Measurements from ENCODE around the gene RAD51B.
"Not testable (repeated sequence)": the region's sequence is repeated elsewhere in the genome, so short reads cannot be mapped to it uniquely, and the experiment has no call there.

RAD51B gene

GRCh38 chr14:68694516-68695235 is 875.1 kb downstream of the RAD51B start:
- no peak for DNase-seq (ENCODE audit: low read depth, low spot score)
- H3K27ac ChIP-seq, result peak overlapping the region; percentile 98

- peak overlapping the region; percentile 98 for H3K27ac ChIP-seq
- peak; percentile 99 for DNase-seq (ENCODE audit: low read depth, low spot score)
Measured at GRCh38 chr14:68695326-68695768, 875.8 kb downstream of the RAD51B start.

GRCh38 chr14:68695856-68696255 is 876.3 kb downstream of the RAD51B start:
- no peak for DNase-seq (ENCODE audit: low read depth, low spot score)
- H3K27ac ChIP-seq, result peak overlapping the region; percentile 98

DNA sequence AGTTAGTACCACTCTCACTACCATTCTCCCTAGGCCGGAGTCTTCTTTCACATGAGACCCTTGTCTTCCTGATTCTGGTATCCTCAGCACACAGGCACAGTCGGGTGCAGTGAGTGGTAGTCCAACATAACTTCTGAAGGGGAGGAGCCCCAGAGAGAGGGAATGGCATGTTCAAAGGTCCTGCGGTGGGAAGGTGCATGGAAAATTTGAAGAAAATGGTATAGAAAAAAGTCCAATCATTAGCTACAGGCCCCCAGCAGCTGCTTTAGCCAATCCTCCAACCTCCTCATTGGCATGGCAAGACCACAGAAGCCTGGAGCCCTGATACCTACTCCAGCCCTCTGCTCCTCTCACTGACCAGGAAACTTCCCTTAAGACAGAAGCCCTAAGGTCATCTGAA is 876.7 kb downstream of the RAD51B start:
- DNase-seq (ENCODE audit: low read depth, low spot score), result no peak
- peak overlapping the region; percentile 98 for H3K27ac ChIP-seq

DNA sequence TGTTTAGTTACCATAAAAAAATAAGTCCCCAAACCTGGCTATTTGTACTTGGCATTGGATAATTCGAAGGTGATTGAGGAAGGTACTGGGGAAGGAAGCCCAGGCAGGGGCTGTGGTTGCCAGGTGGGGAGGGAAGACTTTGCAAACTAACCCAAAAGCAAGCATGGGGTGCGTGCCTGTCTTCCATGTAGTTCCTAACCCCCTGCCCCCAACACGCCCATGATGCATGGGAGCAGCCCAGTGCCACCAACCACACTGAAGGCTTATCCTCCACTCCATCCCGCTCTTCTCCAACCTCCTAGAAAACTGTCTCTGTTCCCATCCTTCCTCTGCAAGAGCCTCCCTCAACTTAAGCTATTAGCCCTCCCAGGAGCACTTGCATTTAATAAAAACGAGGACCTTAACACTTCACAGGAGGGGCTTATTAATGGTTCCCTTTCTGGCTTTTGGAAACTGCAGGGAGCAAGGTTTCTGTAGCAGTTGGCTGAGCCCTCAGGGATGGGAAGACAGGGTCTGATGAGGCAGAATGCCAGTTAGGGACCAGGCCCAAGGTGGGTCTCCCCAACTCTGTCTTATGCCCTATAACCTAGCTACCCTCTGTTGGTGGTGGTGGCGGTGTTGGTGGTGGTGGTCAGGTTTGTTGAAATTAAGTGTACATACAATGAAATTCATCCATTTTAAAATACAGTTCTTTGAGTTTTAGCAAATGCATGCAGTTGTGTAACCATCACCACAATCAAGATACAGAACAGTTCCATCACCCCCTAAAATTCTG is 877.3 kb downstream of the RAD51B start:
- H3K27ac ChIP-seq, result peak overlapping the region; percentile 98
- DNase-seq (ENCODE audit: low read depth, low spot score), result no peak

GRCh38 chr14:68698773-68699172 is 879.2 kb downstream of the RAD51B start:
- not testable (repeated sequence) for H3K27ac ChIP-seq; DNase-seq (ENCODE audit: low read depth, low spot score)

DNA sequence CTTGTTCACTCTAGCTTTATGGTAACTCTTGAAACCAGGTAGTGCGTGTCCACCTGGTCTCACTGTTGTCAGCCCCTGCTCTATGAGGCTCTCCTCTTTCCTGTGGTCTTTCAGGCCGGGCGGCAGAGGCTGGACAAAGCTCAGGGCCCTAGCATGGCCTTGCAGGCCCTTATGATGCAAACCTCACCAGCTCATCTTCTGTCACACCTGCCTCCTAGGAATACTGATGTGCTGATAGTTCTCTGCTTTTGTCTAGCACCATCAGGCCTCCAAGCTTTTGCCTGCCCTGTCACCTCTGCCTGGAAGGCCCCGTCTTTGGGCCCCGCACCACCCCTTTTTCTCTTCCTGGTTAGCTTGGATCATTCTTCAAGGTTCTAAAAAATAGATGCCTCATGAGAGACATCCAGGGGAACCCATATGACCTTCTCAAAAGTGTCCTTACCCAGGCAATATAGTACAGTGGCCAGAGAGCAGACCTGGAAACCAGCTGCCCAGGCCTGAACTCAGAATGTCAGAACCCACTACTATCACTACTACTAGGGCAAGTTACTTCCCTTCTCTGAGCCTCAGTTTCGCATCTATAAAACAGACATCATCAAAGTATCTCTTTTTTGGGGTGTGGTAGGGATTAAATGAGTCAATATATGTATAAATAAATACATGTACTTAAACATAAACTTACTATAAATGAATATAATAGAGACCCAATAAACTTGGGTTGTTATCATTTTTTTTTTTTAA is 881.6 kb downstream of the RAD51B start:
- DNase-seq (ENCODE audit: low read depth, low spot score), result no peak
- H3K27ac ChIP-seq, result no peak overlapping the region

- DNase-seq (ENCODE audit: low read depth, low spot score), result no peak
- H3K27ac ChIP-seq, result no peak overlapping the region
Measured at GRCh38 chr14:68702135-68702534, 882.6 kb downstream of the RAD51B start.

GRCh38 chr14:68702578-68702977 is 883.0 kb downstream of the RAD51B start:
- peak overlapping the region; percentile 88 for H3K27ac ChIP-seq

GRCh38 chr14:68703093-68703492 is 883.5 kb downstream of the RAD51B start:
- DNase-seq (ENCODE audit: low read depth, low spot score), result no peak
- peak overlapping the region; percentile 88 for H3K27ac ChIP-seq

More at GRCh38 chr14:68702578-68702977, 883.0 kb downstream of the RAD51B start:
- DNase-seq (ENCODE audit: low read depth, low spot score), result no peak

- DNase-seq (ENCODE audit: low read depth, low spot score), result no peak
- H3K27ac ChIP-seq, result peak overlapping the region; percentile 88
Measured at GRCh38 chr14:68704736-68705720, 885.4 kb downstream of the RAD51B start.

DNA sequence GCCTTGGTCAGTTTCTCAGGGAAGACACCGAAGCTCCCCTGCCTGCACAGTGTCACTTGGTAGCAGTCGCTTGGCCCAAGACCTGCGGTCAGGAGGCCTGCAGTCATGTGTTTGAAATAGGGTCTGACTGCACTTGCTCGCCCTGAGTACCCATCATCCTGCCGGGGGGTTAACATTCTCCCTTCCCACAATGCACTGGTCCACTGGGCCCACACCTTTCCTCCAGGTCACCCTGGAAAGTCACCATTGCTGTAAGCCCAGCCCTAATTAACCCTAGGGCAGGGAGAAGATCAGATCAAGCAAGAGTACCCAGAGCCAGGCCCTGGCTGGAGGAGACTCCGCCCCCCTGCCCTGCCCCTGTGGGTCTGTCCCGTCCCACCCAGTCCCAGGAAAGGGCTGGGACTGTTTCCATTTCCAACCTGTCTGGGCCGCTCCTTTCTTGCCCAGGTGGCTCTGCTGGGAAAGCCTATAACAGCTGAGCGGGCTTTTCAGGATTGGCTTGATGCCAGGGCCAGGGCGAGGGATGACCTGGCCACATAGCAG is 886.2 kb downstream of the RAD51B start:
- no peak for DNase-seq (ENCODE audit: low read depth, low spot score)
- peak overlapping the region; percentile 88 for H3K27ac ChIP-seq

- H3K27ac ChIP-seq, result no peak overlapping the region
- no peak for DNase-seq (ENCODE audit: low read depth, low spot score)
Measured at GRCh38 chr14:68707482-68707881, 887.9 kb downstream of the RAD51B start.

GRCh38 chr14:68708343-68708742 is 888.8 kb downstream of the RAD51B start:
- DNase-seq (ENCODE audit: low read depth, low spot score), result no peak
- H3K27ac ChIP-seq, result no peak overlapping the region

DNA sequence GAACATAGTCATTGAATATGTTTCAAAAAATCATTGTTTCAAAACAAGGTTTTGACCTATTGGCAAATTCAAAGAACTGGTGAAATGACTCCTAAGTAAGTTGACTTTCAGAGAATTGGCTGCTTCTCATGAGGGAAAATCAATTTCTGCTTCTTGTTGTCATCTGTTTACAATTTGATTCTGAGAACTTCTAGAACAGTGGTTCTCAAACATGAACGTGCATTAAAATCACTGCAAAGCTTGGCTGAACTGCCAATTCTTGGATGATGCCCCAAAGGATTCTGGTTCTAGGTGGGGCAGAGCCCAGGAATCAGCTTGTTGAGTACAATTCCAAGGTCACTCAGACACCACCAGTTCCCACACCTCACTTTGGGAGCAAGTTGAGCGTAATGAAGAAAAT is 889.4 kb downstream of the RAD51B start:
- no peak for DNase-seq (ENCODE audit: low read depth, low spot score)
- no peak overlapping the region for H3K27ac ChIP-seq

DNA sequence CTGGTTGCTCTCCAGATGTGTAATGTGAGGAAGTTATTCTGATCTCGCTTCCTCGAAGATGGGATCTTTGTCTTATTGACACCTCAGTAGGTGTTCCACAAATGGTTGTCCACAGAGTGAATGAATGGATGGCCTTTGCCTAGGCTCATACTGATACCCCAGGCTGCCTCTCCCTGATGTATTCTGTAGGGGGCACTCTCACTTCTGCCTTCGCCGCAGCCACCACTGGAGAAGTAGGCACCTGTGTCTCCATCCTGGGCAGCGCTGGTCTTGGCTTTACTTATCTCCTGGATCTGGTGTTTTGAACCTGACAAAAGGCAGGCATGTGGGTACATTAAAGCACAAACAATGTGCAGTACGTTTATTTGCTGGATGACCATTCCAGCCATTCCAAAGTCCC is 891.2 kb downstream of the RAD51B start:
- H3K27ac ChIP-seq, result no peak overlapping the region
- no peak for DNase-seq (ENCODE audit: low read depth, low spot score)

GRCh38 chr14:68711561-68712309 is 892.2 kb downstream of the RAD51B start:
- no peak overlapping the region for H3K27ac ChIP-seq
- no peak for DNase-seq (ENCODE audit: low read depth, low spot score)

GRCh38 chr14:68712703-68713370 is 893.3 kb downstream of the RAD51B start:
- no peak overlapping the region for H3K27ac ChIP-seq
- no peak for DNase-seq (ENCODE audit: low read depth, low spot score)

All from epithelial cell of prostate (primary cell).